Thyroid gland (tissue), 4 donors: ENCODE data around the gene LOXHD1. TPM values are rescaled to one million over a fixed set of nuclear protein-coding genes. Genes with fewer than 3 reads are reported as not detected.

Experiments used
- DNase-seq, 2 donors: peaks; one replicate each; pipeline ENCODE4 v3.0.0-alpha.2; 2019
- H3K27ac ChIP-seq, 3 donors: fragments of 200-600 bp; sonication (generic); 1 replicate in 2 of 3; 2 replicates in 1 of 3; pipeline ENCODE4 v1.5.1; 2016 to 2019; ENCODE audit warnings: mild to moderate bottlenecking in 1 of 3, moderate library complexity in 1 of 3
- H3K27me3 ChIP-seq: fragments of 200-600 bp; sonication (generic); one replicate; pipeline ENCODE4 v1.5.1; 2019
- H3K36me3 ChIP-seq, 2 donors: fragments of 200-600 bp; sonication (generic); one replicate each; pipeline ENCODE4 v1.5.1; 2016 to 2019
- H3K4me1 ChIP-seq, 2 donors: fragments of 200-600 bp; sonication (generic); one replicate each; pipeline ENCODE4 v1.5.1; 2017 to 2019
- H3K4me3 ChIP-seq, 3 donors: fragments of 200-600 bp; sonication (generic); replicated peaks in 1 of 3; 1 replicate in 2 of 3; 2 replicates in 1 of 3; pipeline ENCODE4 v1.5.1; 2016; ENCODE audit warnings: mild to moderate bottlenecking in 1 of 3
- H3K9me3 ChIP-seq: fragments of 200-600 bp; sonication (generic); one replicate; pipeline ENCODE4 v1.5.1; 2017
- POLR2A ChIP-seq, 2 donors: fragments of 450-650 bp; IDR thresholded peaks; one replicate each; pipeline ENCODE4 v1.6.1; 2017; ENCODE audit warnings: antibody characterized with exemption in 2 of 2, mild to moderate bottlenecking in 2 of 2, moderate library complexity in 1 of 2
- WGBS, 2 donors: methylation state at CpG; one replicate each; pipeline ENCODE4 v1.1.5; 2017; 5-methylcytosine and 5-hydroxymethylcytosine counted together
- intact Hi-C: fragments of 100-400 bp; cut with DNase I; formaldehyde crosslinking; loops from one replicate; pipeline ENCODE4 v1.15.1; 2023
- total RNA-seq, 4 donors: library from RNA; depleted of rRNA; stranded (reverse); fragments of >200 nt; gene quantifications; one replicate each; pipeline ENCODE4 v1.2.3, GENCODE V29; 2016
- TF ChIP-seq, protein P1 (sequence below), 6 experiments: fragments of 200-600 bp in 3 of 6; fragments of 450-650 bp in 3 of 6; sonication (generic) in 3 of 6; IDR thresholded peaks; one replicate each; pipeline ENCODE4 v1.5.1; 2016 to 2019; ENCODE audit warnings: antibody characterized with exemption in 6 of 6, mild to moderate bottlenecking in 2 of 6, inconsistent platforms in 1 of 6, moderate library complexity in 1 of 6

The LOXHD1 gene
- total RNA-seq, 4 donors from 2014 or later, result 0.11 to 0.83 (median 0.32) TPM

GRCh38 chr18:46462523-46462922, 194.5 kb downstream of the LOXHD1 start:
- Histone ChIP-seq H3K9me3 (no peaks in the 10 kb centered on the region), H3K36me3 (no peaks in the 10 kb centered on the region), H3K4me1 (no peaks in the 10 kb centered on the region), H3K4me3 (no peak overlapping the region), H3K27me3 (no peaks in the 10 kb centered on the region), H3K27ac (no peak overlapping the region)
- TF ChIP-seq POLR2A (IDR thresholded peaks at IDR 0.05), result no peak
- TF ChIP-seq, protein P1, sequence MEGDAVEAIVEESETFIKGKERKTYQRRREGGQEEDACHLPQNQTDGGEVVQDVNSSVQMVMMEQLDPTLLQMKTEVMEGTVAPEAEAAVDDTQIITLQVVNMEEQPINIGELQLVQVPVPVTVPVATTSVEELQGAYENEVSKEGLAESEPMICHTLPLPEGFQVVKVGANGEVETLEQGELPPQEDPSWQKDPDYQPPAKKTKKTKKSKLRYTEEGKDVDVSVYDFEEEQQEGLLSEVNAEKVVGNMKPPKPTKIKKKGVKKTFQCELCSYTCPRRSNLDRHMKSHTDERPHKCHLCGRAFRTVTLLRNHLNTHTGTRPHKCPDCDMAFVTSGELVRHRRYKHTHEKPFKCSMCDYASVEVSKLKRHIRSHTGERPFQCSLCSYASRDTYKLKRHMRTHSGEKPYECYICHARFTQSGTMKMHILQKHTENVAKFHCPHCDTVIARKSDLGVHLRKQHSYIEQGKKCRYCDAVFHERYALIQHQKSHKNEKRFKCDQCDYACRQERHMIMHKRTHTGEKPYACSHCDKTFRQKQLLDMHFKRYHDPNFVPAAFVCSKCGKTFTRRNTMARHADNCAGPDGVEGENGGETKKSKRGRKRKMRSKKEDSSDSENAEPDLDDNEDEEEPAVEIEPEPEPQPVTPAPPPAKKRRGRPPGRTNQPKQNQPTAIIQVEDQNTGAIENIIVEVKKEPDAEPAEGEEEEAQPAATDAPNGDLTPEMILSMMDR (IDR thresholded peaks at IDR 0.05), result no peak
- 63 to 70% methylated on average over 4 to 7 of the region's 7 CpGs for WGBS, 2 donors
- intact Hi-C loops, result no loop called here
- DNase-seq, result no peak

DNA sequence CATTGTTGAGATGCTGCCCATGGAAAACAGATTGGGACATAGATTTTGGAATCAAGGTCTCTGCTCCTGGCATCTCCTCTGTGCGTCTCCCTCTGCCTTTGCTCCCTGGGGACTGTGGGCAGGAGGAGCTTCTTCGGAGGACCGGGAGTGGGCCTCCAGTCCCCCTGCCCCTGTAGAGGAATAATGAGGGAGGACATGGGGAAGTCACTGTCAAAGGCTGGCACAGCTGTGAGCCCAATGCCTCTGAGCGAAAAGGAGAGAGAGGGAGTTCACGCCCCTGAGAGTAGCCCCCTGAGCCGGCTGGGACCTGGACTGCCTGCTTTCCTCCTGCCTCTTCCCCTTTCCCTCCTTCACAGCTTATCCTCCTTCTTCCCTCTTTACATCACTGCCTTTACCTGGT, 195.0 kb downstream of the LOXHD1 start:
- Histone ChIP-seq H3K36me3 (no peaks in the 10 kb centered on the region), H3K27me3 (no peaks in the 10 kb centered on the region), H3K4me3 (no peak overlapping the region), H3K9me3 (no peaks in the 10 kb centered on the region), H3K27ac (no peak overlapping the region), H3K4me1 (no peaks in the 10 kb centered on the region)
- intact Hi-C loops, result no loop called here
- TF ChIP-seq, protein P1 (IDR thresholded peaks at IDR 0.05), result no peak
- no peak for TF ChIP-seq POLR2A (IDR thresholded peaks at IDR 0.05)
- DNase-seq, result no peak
- 87 to 90% methylated on average over 6 of the region's 6 CpGs for WGBS, 2 donors

GRCh38 chr18:46460754-46461153, 196.3 kb downstream of the LOXHD1 start:
- no peaks in the 10 kb centered on the region for H3K27me3 ChIP-seq
- H3K4me1 ChIP-seq, result no peaks in the 10 kb centered on the region
- intact Hi-C loops, result no loop called here
- H3K36me3 ChIP-seq, result no peaks in the 10 kb centered on the region
- no peak for TF ChIP-seq POLR2A (IDR thresholded peaks at IDR 0.05)
- TF ChIP-seq, protein P1 (IDR thresholded peaks at IDR 0.05), result no peak
- H3K9me3 ChIP-seq, result no peaks in the 10 kb centered on the region
- H3K27ac ChIP-seq, result no peak overlapping the region
- whole genome bisulfite sequencing, 2 donors, result 88 to 94% methylated on average over 5 of the region's 5 CpGs
- H3K4me3 ChIP-seq, result no peak overlapping the region
- DNase-seq, result no peak

DNA sequence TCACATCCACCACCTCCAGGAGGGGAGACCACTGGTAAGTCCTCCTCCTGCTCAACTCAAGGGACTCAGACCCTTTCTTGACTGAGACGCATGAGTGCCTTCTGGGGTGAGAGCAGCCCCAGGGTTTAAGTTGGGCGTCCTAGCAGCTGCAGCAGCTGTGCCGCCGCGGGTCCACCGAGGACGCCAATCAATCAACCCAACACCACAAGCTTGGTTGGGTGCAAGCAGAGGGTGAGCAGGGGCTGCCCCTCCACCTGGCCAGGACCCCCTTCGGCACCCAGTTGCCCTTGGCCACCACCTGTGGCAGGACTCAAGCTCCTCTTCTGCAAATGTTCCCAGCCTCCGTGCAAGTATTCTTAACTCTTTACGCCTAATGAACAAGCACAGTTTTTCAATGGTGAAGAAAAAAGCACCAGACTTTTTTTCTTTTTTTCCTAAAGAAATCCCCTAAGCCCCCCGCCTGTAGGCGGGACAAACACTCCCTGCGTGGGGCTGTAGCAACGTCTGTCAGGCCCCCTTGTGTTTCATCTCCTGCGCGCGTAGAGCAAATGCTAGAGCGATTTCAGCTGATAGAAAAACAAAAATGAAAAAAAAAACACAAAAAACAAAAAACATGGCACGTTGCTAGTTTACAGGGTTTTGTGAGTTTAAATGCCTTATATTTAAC, 197.1 kb downstream of the LOXHD1 start:
- no peak for TF ChIP-seq POLR2A (IDR thresholded peaks at IDR 0.05)
- TF ChIP-seq, protein P1 (IDR thresholded peaks at IDR 0.05), result no peak

DNA sequence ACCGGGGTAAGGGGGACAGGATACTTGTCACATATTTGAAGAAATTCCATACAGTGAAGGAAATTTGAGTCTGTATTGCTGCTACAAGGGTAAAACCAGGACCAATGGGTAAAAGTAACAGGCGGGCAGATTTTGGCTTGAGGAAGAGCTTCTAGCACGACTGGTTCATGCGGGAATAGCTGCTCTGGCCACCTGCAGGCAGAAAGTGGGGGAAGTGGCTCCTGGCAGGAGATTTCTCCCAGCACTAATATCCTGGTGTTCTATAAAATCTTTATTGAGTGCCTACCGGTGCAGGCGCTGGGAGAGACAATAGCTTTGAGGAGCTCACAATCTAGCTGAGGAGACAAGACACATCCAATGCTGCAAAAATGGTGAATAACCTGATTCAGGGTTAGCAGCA, 198.5 kb downstream of the LOXHD1 start:
- H3K4me3 ChIP-seq, result no peak overlapping the region
- H3K9me3 ChIP-seq, result no peaks in the 10 kb centered on the region
- intact Hi-C loops, result no loop called here
- H3K27me3 ChIP-seq, result no peaks in the 10 kb centered on the region
- no peaks in the 10 kb centered on the region for H3K4me1 ChIP-seq
- TF ChIP-seq, protein P1 (IDR thresholded peaks at IDR 0.05), result no peak
- TF ChIP-seq POLR2A (IDR thresholded peaks at IDR 0.05), result no peak
- H3K36me3 ChIP-seq, result no peaks in the 10 kb centered on the region
- WGBS, 2 donors, result 76 to 87% methylated on average over 6 of the region's 6 CpGs
- no peak overlapping the region for H3K27ac ChIP-seq
- DNase-seq, result no peak

More for the DNA sequence above, 197.1 kb downstream of the LOXHD1 start:
- Histone ChIP-seq H3K27ac (no peak overlapping the region), H3K4me3 (no peak overlapping the region), H3K27me3 (no peaks in the 10 kb centered on the region), H3K4me1 (no peaks in the 10 kb centered on the region), H3K36me3 (no peaks in the 10 kb centered on the region), H3K9me3 (no peaks in the 10 kb centered on the region)
- WGBS, 2 donors, result 84 to 85% methylated on average over 12 to 19 of the region's 19 CpGs
- DNase-seq, result no peak
- intact Hi-C loops, result no loop called here
